COLO668 (cell line): Measurements from ENCODE around the gene ACAD8.
"Not testable (repeated sequence)": the region's sequence is repeated elsewhere in the genome, so short reads cannot be mapped to it uniquely, and the experiment has no call there.

Experiments
- DNase-seq: peaks from one replicate; lab custom pipeline; 2025; ENCODE audit not compliant: unreplicated experiment; lab: John Stamatoyannopoulos, UW

The ACAD8 gene

GRCh38 chr11:134266440-134266839 is 13.1 kb downstream of the ACAD8 start:
- no peak for DNase-seq

- DNase-seq: no peak
Observed at GRCh38 chr11:134266841-134267251, 13.5 kb downstream of the ACAD8 start.

DNA sequence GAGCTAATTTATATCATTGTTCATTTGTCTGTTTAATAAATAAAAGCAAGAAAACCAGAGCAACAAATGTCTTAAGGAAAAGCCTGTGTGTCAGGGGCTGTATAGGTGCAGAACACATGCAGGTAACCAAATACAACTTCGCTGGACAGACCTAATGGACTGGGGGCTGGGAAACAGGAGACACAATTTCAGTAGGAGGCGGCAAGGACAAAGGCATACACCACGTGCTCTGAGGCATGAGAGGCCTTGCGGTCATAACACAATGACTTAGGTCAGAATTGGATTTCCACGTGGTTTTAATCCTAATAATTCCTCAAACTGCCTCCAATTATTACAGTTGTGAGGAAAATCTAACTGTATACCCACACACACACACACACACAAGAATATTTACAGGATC is 14.1 kb downstream of the ACAD8 start:
- DNase-seq: no peak

- no peak for DNase-seq
Observed at GRCh38 chr11:134267966-134268365, 14.6 kb downstream of the ACAD8 start.

GRCh38 chr11:134270250-134270714 is 16.9 kb downstream of the ACAD8 start:
- DNase-seq: no peak

GRCh38 chr11:134271978-134272377 is 18.6 kb downstream of the ACAD8 start:
- no peak for DNase-seq

GRCh38 chr11:134272381-134273316 is 19.3 kb downstream of the ACAD8 start:
- no peak for DNase-seq

- no peak for DNase-seq
Observed at GRCh38 chr11:134273317-134273712, 19.9 kb downstream of the ACAD8 start.

- no peak for DNase-seq
Observed at GRCh38 chr11:134275188-134275533, 21.8 kb downstream of the ACAD8 start.

DNA sequence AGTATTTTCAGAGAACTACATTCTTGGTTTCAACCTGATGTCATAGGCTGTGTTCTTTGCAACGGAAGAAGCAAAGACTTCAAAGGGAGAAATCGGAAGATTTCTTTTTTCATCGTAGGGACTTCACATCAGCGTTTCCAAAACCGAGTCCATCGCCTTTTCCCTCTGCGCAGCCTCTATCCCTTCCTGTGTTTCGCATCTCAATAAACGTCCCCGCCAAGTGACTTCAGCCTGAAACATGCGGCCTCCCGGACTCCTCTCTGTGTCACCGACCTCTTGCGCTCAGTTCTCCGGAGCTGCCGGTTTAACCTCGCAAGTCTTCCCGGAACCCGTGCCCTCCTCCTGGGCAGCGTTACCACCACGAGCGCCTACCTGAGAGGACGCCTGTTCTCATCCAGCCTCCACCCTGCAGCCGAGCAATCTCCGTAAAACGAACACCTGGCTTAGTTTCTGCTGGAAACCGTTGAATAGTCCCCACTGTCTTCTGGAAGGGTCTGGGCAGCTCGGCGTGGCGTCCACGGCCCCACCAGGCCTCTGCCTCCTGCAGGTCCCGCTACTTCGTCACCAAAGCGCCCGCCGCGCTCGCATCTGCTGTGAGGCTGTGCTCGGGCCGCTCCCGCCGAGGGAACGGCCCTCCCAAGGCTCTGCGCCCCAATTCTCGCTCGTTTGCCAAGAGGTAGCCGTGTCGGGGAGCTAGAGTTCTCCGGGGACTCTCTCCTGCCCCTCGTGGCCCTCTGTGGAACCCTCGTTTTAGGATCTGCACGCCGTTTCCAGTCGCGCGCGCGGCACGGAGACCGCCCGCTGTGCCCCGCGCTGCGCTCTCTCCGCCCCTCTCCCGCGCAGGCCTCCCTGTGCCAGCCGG is 22.4 kb downstream of the ACAD8 start, which contains the start of gene GLB1L3:
TSS of gene GLB1L3 (plus strand) at position 846 of the 862 bp plus-strand sequence. CDS start 362 bp downstream, outside the sequence.
- peak; percentile 35 for DNase-seq

- DNase-seq: peak; percentile 35
Observed at GRCh38 chr11:134276396-134277182, 23.2 kb downstream of the ACAD8 start.

DNA sequence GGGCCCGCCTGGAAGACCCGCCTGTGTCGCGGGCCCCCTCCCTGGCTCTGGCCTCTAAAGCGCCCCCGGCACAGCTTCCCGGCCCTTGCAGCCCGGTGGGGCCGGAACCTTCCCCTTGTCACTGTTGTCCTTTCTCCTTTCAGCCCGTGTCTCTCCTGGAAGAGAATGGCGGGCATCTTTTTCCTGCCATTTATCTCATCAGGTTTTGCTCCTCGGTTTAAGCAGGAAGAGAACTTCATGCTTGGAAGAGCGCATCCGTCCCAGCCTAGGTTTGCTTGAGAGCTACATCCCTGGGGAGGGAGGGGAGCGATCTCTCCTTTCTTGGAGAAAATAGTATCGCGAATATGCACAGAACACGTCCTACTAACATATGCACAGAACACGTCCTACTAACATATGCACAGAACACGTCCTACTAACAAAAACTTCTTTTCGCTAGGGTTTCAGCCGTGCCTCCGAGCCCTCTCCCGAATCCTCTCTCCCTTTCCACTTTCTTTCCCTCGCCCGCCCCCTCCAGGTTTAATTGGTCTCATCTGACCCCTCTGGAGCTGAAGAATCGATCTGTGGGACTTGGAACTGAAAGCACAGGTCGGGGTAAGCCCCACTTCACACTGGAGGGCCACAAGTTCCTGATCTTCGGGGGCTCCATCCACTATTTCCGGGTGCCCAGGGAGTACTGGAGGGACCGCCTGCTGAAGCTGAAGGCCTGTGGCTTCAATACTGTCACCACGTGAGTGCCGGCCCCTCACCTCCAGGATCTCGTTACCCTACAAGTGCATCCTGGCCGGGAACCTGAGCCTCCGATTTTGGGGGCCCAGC is 24.0 kb downstream of the ACAD8 start:
- no peak for DNase-seq

DNA sequence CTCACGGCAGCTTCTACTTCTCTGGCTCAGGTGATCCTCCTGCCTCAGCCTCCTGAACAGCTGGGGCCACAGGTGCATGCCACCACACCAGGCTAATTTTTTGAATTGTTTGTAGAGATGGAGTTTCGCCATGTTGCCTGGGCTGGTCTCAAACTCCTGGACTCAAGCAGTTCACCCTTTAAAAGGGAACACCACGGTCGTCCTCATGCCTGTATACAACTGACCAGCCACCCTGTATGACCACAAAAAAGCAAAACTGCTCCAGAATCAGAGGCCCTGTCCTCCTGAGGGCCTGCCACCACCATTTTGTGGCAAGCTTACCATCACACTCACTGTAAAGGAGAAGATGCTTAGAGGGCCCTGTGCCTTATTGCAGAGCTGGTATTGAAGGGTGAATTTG is 25.0 kb downstream of the ACAD8 start:
- DNase-seq: no peak

GRCh38 chr11:134281635-134282034 is 28.3 kb downstream of the ACAD8 start:
- DNase-seq: not testable (repeated sequence)

- DNase-seq: no peak
Observed at GRCh38 chr11:134282121-134283045, 29.0 kb downstream of the ACAD8 start.

DNA sequence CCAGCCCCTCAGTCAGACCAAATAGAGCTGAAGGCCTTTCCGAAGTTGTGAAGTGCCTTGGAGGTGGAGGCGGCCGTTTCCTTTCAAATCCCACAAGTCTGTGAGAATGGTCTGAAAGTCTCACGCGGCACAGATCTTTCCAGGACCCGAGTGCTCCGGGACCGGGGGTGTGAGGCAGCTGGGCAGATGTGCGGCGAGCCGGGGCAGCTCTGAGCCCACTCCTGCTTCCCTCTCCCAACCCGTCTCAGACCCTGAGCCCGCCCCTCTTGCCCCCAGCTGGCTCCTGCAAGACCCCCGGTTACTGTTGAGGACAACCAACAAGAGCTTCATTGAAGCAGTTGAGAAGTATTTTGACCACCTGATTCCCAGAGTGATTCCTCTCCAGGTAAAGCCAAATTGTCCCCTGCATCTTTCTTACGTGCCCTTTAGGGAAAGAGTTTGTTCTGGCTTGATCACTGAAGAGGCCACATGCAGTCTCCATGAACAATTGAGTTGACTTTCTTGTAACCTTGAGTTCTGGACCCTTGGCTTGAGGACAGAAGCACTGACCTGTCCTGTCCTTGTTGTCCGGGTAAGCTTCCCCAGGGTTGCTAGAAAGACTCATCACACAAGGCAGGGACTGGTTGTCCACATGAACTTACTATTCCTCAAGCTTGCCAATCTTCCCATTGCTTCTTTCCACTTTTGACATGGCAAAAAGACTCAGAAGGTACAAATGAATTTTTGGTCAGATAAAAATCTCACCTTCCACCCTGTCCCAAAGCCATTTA is 30.3 kb downstream of the ACAD8 start:
- DNase-seq: no peak

DNA sequence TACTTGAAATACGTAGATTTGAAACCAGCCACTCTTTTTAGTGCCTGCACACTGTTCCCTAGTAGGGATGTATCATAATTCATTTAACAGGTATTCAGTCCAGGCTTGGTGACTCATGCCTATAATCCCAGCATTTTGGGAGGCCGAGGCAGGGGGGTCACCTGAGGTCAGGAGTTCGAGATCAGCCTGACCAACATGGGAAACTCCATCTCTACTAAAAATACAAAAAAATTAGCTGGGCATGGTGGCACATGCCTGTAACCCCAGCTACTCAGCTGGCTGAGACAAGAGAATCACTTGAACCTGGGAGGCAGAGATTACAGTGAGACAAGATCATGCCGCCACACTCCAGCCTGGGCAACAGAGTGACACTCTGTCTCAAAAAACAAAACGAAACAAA is 31.0 kb downstream of the ACAD8 start:
- DNase-seq: not testable (repeated sequence)

- no peak for DNase-seq
Observed at GRCh38 chr11:134287561-134287960, 34.2 kb downstream of the ACAD8 start.
